K562 (cell line): ENCODE measurements around the gene NR6A1. TPM values are rescaled to one million over a fixed set of nuclear protein-coding genes. Genes with fewer than 3 reads are reported as not detected.

Source experiments
- ATAC-seq: fragments of 200-7000 bp; cut with Tn5 transposase; 3 replicates; pipeline ENCODE4 v1.9.1; 2020; ENCODE audit warnings: moderate library complexity
- BruUV-seq: library from RNA; stranded (reverse); fragments of 400-500 nt; replicated peaks from 2 replicates; lab custom pipeline; 2021; lab: Mats Ljungman, UMichigan
- CTCF ChIA-PET: fragments of 300-600 bp; formaldehyde crosslinking; extraction: SDS; loops from one replicate; lab custom pipeline; 2021; ENCODE audit warnings: low intra/inter-chr PET ratio; lab: Yijun Ruan, JAX
- POLR2A ChIA-PET: fragments of 300-600, 350-650 bp; sonication (Branson Sonifier 250); formaldehyde crosslinking; extraction: SDS; loops from one replicate; lab custom pipeline; 2021; ENCODE audit warnings: antibody characterized with exemption, inconsistent platforms; lab: Yijun Ruan, JAX
- DNase-seq, 4 experiments: peaks; one replicate each; pipeline versions ENCODE4 v3.0.0 to v3.0.0-alpha.2; 2011 to 2018; ENCODE audit warnings: low spot score in 3 of 4, mixed read lengths in 3 of 4; ENCODE audit errors: extremely low read depth in 1 of 4
- FAIRE-seq: peaks from 2 replicates; lab custom pipeline; 2011; peaks lifted over from hg19 to GRCh38; lab: Jason Lieb, UNC
- H2AFZ ChIP-seq: 2 replicates; pipeline ENCODE4 v1.6.0; 2011; ENCODE audit warnings: low read depth, low read length, control low read depth, inconsistent platforms
- H3K27ac ChIP-seq: fragments of 200-600 bp; 3 replicates; pipeline ENCODE4 v1.8.0; 2011; ENCODE audit warnings: low read depth, mild to moderate bottlenecking, control low read depth, inconsistent platforms, low read length, moderate library complexity, mixed read lengths; ENCODE audit errors: extremely low read depth
- H3K27me3 ChIP-seq, 2 experiments: fragments of 300-600 bp in 1 of 2; 2 replicates in 1 of 2; 3 replicates in 1 of 2; pipeline versions ENCODE4 v1.6.0 to v1.8.0; 2011; ENCODE audit warnings: inconsistent platforms in 2 of 2, low read length in 2 of 2, mild to moderate bottlenecking in 1 of 2, mixed read lengths in 1 of 2, moderate library complexity in 1 of 2; ENCODE audit not compliant: control insufficient read depth in 2 of 2, insufficient read depth in 2 of 2
- H3K36me3 ChIP-seq: fragments of 300-600 bp; 3 replicates; pipeline ENCODE4 v1.8.0; 2011; ENCODE audit warnings: mild to moderate bottlenecking, low read length, inconsistent platforms; ENCODE audit not compliant: control insufficient read depth, insufficient read depth
- H3K4me1 ChIP-seq, 2 experiments: fragments of 200-600 bp in 1 of 2; replicated peaks in 1 of 2; 2 replicates in 1 of 2; 3 replicates in 1 of 2; pipeline versions ENCODE4 v1.5.1 to v1.8.0; 2011; ENCODE audit warnings: inconsistent platforms in 2 of 2, low read length in 2 of 2, mild to moderate bottlenecking in 1 of 2, mixed read lengths in 1 of 2, moderate library complexity in 1 of 2; ENCODE audit not compliant: control insufficient read depth in 2 of 2, insufficient read depth in 2 of 2
- H3K4me2 ChIP-seq: 2 replicates; pipeline ENCODE4 v1.6.1; 2011; ENCODE audit warnings: low read length, control low read depth, inconsistent platforms, mixed read lengths; ENCODE audit not compliant: insufficient read depth
- H3K4me3 ChIP-seq: fragments of 200-600 bp; sonication (generic), shearing (Covaris generic); 2 replicates; pipeline ENCODE4 v1.5.1; 2016; ENCODE audit warnings: control low read depth, inconsistent platforms
- H3K79me2 ChIP-seq: fragments of 200-600 bp; 3 replicates; pipeline ENCODE4 v1.8.0; 2011; ENCODE audit warnings: low read length, inconsistent platforms; ENCODE audit not compliant: control insufficient read depth, insufficient read depth
- H3K9ac ChIP-seq, 2 experiments: 2 replicates each; pipeline versions ENCODE4 v1.6.0 to v1.6.1; 2011; ENCODE audit warnings: low read depth in 2 of 2, low read length in 2 of 2, control low read depth in 1 of 2, inconsistent platforms in 1 of 2, mild to moderate bottlenecking in 1 of 2, mixed read lengths in 1 of 2; ENCODE audit not compliant: insufficient read depth in 1 of 2
- H3K9me1 ChIP-seq: one replicate; pipeline ENCODE4 v1.6.0; 2011; ENCODE audit warnings: inconsistent platforms, mild to moderate bottlenecking, low read length, moderate library complexity; ENCODE audit not compliant: control insufficient read depth, insufficient read depth
- H3K9me3 ChIP-seq: replicated peaks from 2 replicates; pipeline ENCODE4 v1.5.1; 2011; ENCODE audit warnings: low read depth, low read length, inconsistent platforms; ENCODE audit not compliant: control insufficient read depth, insufficient read depth
- H4K20me1 ChIP-seq: replicated peaks from 2 replicates; pipeline ENCODE4 v1.6.1; 2011; ENCODE audit warnings: low read length, inconsistent platforms, mixed read lengths; ENCODE audit not compliant: control insufficient read depth, insufficient read depth
- ADNP ChIP-seq: fragments of 200-800 bp; sonication (Bioruptor generic); IDR thresholded peaks from 2 replicates; pipeline ENCODE4 v1.6.1; 2016; ENCODE audit warnings: missing genetic modification characterization, missing compliant biosample characterization
- ATF7 ChIP-seq: fragments of 450-650 bp; IDR thresholded peaks from 2 replicates; pipeline ENCODE4 v1.7.1; 2014; ENCODE audit warnings: mild to moderate bottlenecking, moderate library complexity
- CBFA2T2 ChIP-seq: fragments of 450-650 bp; conservative IDR thresholded peaks from 2 replicates; pipeline ENCODE4 v1.6.1; 2017; ENCODE audit warnings: mild to moderate bottlenecking
- CCNT2 ChIP-seq: IDR thresholded peaks from 2 replicates; pipeline ENCODE4 v1.6.1; 2011; ENCODE audit warnings: borderline replicate concordance, low read depth, mild to moderate bottlenecking, moderate library complexity, mixed read lengths, low read length; ENCODE audit not compliant: insufficient read length; ENCODE audit errors: extremely low read depth
- EP400 ChIP-seq: fragments of 450-650 bp; IDR thresholded peaks from 2 replicates; pipeline ENCODE4 v1.6.1; 2017; ENCODE audit warnings: antibody characterized with exemption, mild to moderate bottlenecking, moderate library complexity
- FOXA1 ChIP-seq: fragments of 450-650 bp; IDR thresholded peaks from 2 replicates; pipeline ENCODE4 v1.6.1; 2016; ENCODE audit warnings: mild to moderate bottlenecking, borderline replicate concordance
- HDAC2 ChIP-seq: fragments of 450-650 bp; IDR thresholded peaks from 2 replicates; pipeline ENCODE4 v1.6.1; 2016; ENCODE audit warnings: mild to moderate bottlenecking
- JUND ChIP-seq, 2 experiments: IDR thresholded peaks; 2 replicates in 1 of 2; 3 replicates in 1 of 2; pipeline ENCODE4 v1.6.1; 2011; ENCODE audit warnings: borderline replicate concordance in 2 of 2, low read depth in 2 of 2, low read length in 2 of 2, improper control_type of control experiment in 1 of 2, missing biosample characterization in 1 of 2, missing genetic modification characterization in 1 of 2, missing genetic modification reagents in 1 of 2
- MCM7 ChIP-seq, 2 experiments: fragments of 450-650 bp; IDR thresholded peaks; 2 replicates each; pipeline ENCODE4 v1.6.1; 2016 to 2018
- NCOR1 ChIP-seq: fragments of 450-650 bp; IDR thresholded peaks from 2 replicates; pipeline ENCODE4 v1.6.1; 2016; ENCODE audit warnings: mild to moderate bottlenecking, moderate library complexity
- RBM39 ChIP-seq: fragments of 200-400 bp; formaldehyde crosslinking; optimal IDR thresholded peaks from 2 replicates; pipeline ENCODE3; 2018; ENCODE audit warnings: low read depth, low read length
- SAP30 ChIP-seq: fragments of 200-600 bp; sonication (generic); IDR thresholded peaks from 2 replicates; pipeline ENCODE4 v1.6.1; 2012; ENCODE audit warnings: borderline replicate concordance, low read depth, mild to moderate bottlenecking, moderate library complexity, low read length, control low read depth, inconsistent platforms; ENCODE audit not compliant: insufficient read depth, poor library complexity, severe bottlenecking
- SOX6 ChIP-seq: fragments of 450-650 bp; IDR thresholded peaks from 2 replicates; pipeline ENCODE4 v1.6.1; 2014; ENCODE audit warnings: mild to moderate bottlenecking
- ZBTB8A ChIP-seq: fragments of 450-650 bp; IDR thresholded peaks from 2 replicates; pipeline ENCODE4 v1.6.1; 2018; ENCODE audit warnings: mild to moderate bottlenecking, moderate library complexity; ENCODE audit not compliant: partially characterized antibody
- ZNF589 ChIP-seq: fragments of 200-800 bp; sonication (Bioruptor generic); IDR thresholded peaks from 2 replicates; pipeline ENCODE4 v1.6.1; 2016; ENCODE audit warnings: low read depth, missing genetic modification characterization, missing compliant biosample characterization
- in situ Hi-C: fragments of 300-500 bp; cut with MboI; formaldehyde crosslinking; loops from 4 replicates; pipeline ENCODE4 v1.15.0; 2018; ENCODE audit warnings: inconsistent platforms, mixed read lengths
- intact Hi-C: fragments of 100-400 bp; cut with micrococcal nuclease; formaldehyde crosslinking; loops from 2 replicates; pipeline ENCODE4 v1.14.2; 2022
- polyA plus RNA-seq, 8 experiments: library from polyadenylated mRNA; depleted of rRNA in 4 of 8; stranded (reverse) in 5 of 8; unstranded in 3 of 8; fragments of >200 nt; fragmentation: Nextera tagmentation in 2 of 8; fragmentation: Illumina TruSeq in 1 of 8; extraction: Ambion mirVana in 2 of 8; extraction: Trizol in 1 of 8; gene quantifications; 2 replicates each; pipeline versions ENCODE4 v1.2.1 to v1.2.3, GENCODE V29; 2011 to 2014; ENCODE audit warnings: inconsistent platforms in 1 of 8, missing spikeins in 1 of 8
- total RNA-seq, 7 experiments: library from RNA; depleted of rRNA in 6 of 7; stranded (reverse); fragments of >200 nt in 6 of 7; fragmentation: Illumina TruSeq in 2 of 7; extraction: Trizol in 2 of 7; gene quantifications; 2 replicates each; pipeline versions ENCODE4 v1.2.1 to v1.2.3, GENCODE V29; 2011 to 2021; ENCODE audit warnings: low replicate concordance in 1 of 7
- TF ChIP-seq, protein P1 (sequence below): fragments of 250-450 bp; sonication (Bioruptor Pico); IDR thresholded peaks from 2 replicates; pipeline ENCODE4 v1.5.0; 2021
- TF ChIP-seq, protein P2 (sequence below), 2 experiments: fragments of 250-450 bp in 1 of 2; fragments of 450-650 bp in 1 of 2; sonication (Bioruptor Pico) in 1 of 2; IDR thresholded peaks; 2 replicates each; pipeline versions ENCODE4 v1.6.1 to v1.8.0; 2016 to 2021; ENCODE audit warnings: mild to moderate bottlenecking in 2 of 2, moderate library complexity in 2 of 2, missing compliant biosample characterization in 1 of 2, missing genetic modification characterization in 1 of 2

The NR6A1 gene
- total and polyA plus RNA-seq, 9 of the 15 experiments (the other 6 are each of a cell fraction or from before 2014, with no cell fraction given) = 9.7 to 55.4 (median 28.3) TPM

DNA sequence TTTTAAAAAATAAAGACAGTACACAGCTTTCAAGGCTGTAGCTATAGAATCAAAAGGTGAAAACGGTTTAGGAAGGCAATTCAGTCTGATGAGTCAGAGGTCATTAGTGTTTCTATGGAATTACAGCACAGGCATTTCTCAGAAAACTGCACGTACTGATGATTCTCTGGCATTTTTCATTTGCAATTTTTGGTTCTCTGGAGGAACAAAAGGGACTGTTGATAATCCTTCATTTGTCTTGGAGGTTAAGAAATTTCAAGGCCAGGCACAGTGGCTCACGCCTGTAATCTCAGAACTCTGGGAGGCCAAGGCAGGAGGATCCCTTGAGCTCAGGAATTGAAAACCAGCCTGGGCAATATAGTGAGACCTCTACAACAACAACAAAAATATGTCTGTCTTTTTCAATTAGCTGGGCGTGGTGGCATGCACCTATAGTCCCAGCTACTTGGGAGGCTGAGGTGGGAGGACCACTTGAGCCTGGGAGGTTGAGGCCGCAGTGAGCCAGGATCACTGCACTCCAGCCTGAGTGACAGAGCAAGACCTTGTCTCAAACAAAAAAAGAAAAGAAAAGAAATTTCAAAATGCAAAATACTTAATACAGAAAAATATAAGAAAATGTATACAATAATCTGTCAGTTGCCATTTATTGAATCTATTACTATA, 27.3 kb downstream of the NR6A1 start (continued):
- 0 out of 2 replicates have a peak, but pooled peaks have one; percentile 59 for TF ChIP-seq ZNF589 (CRISPR knock-in tag)
- no peak for TF ChIP-seq ADNP (tag)
- peak; percentile 57 for TF ChIP-seq ATF7
- peak; percentile 42; the same call in 1 of the 2 replicates for TF ChIP-seq HDAC2
- TF ChIP-seq SOX6 = peak; percentile 87; the same call in 1 of the 2 replicates
- peak; percentile 94 for TF ChIP-seq JUND (IDR thresholded peaks at IDR 0.05; ENCODE audit: borderline replicate concordance, low read depth, low read length)
- TF ChIP-seq JUND (tag; IDR thresholded peaks at IDR 0.05; ENCODE audit: borderline replicate concordance, low read depth, low read length) = peak; percentile 89; the same call in 1 of the 3 replicates
- no peak for TF ChIP-seq CCNT2
- TF ChIP-seq EP400 = peak; percentile 35

DNA sequence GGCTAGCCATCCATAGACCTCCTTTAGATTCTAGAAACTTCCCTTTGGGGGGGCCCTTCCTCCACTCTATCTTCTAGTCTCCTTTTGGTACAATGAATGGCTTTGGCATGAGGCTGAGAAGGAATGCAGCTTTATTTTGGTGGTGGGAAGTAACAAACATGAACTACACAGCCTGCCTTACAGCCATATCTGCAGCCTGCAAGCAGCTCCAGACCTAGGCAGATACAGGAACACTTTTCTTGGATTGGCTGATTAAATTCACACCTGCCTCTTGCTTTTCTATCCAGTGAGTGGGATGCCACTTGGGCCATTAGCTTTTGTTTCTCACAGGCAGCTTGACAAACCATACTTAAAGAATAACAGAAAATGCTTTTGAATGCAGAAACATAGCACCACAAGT, 28.2 kb downstream of the NR6A1 start:
- intact Hi-C loops = no loop called here
- peaks cover 3% of the 10 kb centered on the region for H3K9me1 ChIP-seq
- H3K9ac ChIP-seq = no peak overlapping the region
- peak overlapping the region; percentile 72 for H3K27ac ChIP-seq
- peaks cover 21% of the 10 kb centered on the region for H3K36me3 ChIP-seq
- H3K27me3 ChIP-seq = no peaks in the 10 kb centered on the region
- H4K20me1 ChIP-seq = no peaks in the 10 kb centered on the region
- peaks cover 10 to 46% of the 10 kb centered on the region in 2 experiments; a peak in 4 of 5 replicates for H3K4me1 ChIP-seq
- ChIA-PET POLR2A (interaction anchor here (0.6 to 1.7 kb wide), 10 partner anchors 12 to 112 kb away, joined by 3 to 7 read pairs (median 4); no protein-coding TSS in a partner anchor), CTCF (no interaction called here)
- ATAC-seq = peak; percentile 76
- peak overlapping the region; percentile 44; the same call in 1 of the 2 replicates for H3K4me2 ChIP-seq
- H2AFZ ChIP-seq = no peak overlapping the region
- no peaks in the 10 kb centered on the region for H3K9me3 ChIP-seq
- BruUV-seq = no TSS peak
- in situ Hi-C loops = no loop called here
- no peak overlapping the region for H3K4me3 ChIP-seq
- FAIRE-seq = peak; percentile 83
- peaks cover 87% of the 10 kb centered on the region for H3K79me2 ChIP-seq
- DNase-seq = peak in 2 of 4 experiments; percentile 38 to 69
- TF ChIP-seq MCM7 (IDR thresholded peaks at IDR 0.05) (no peak), ZBTB8A (no peak), FOXA1 (no peak), NCOR1 (peak; percentile 50), SAP30 (no peak), SOX6 (peak; percentile 14; the same call in 1 of the 2 replicates), CBFA2T2 (peak; percentile 73), RBM39 (no peak)
- TF ChIP-seq, protein P1, sequence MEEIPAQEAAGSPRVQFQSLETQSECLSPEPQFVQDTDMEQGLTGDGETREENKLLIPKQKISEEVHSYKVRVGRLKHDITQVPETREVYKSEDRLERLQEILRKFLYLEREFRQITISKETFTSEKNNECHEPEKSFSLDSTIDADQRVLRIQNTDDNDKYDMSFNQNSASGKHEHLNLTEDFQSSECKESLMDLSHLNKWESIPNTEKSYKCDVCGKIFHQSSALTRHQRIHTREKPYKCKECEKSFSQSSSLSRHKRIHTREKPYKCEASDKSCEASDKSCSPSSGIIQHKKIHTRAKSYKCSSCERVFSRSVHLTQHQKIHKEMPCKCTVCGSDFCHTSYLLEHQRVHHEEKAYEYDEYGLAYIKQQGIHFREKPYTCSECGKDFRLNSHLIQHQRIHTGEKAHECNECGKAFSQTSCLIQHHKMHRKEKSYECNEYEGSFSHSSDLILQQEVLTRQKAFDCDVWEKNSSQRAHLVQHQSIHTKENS (CRISPR knock-in tag) = no peak
- TF ChIP-seq, protein P2, sequence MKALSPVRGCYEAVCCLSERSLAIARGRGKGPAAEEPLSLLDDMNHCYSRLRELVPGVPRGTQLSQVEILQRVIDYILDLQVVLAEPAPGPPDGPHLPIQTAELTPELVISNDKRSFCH (CRISPR knock-in tag; IDR thresholded peaks at IDR 0.05) = no peak
- TF ChIP-seq, protein P2 (tag; IDR thresholded peaks at IDR 0.05) = no peak
